Upper lobe of right lung (tissue), 1 donor: ENCODE results near the gene CUX1. TPM values are rescaled to one million over a fixed set of nuclear protein-coding genes. Genes with fewer than 3 reads are reported as not detected.

Experiments used
- ATAC-seq: fragments of 200-7000 bp; cut with Tn5 transposase; one replicate; pipeline ENCODE4 v1.9.1; 2020; ENCODE audit warnings: mild to moderate bottlenecking, moderate library complexity
- DNase-seq: peaks from one replicate; pipeline ENCODE4 v3.0.0-alpha.2; 2020
- H3K27ac ChIP-seq: fragments of 200-600 bp; one replicate; pipeline ENCODE4 v1.8.0; 2022
- H3K27me3 ChIP-seq: fragments of 200-600 bp; one replicate; pipeline ENCODE4 v1.8.0; 2022; ENCODE audit warnings: mild to moderate bottlenecking
- H3K36me3 ChIP-seq: fragments of 200-600 bp; one replicate; pipeline ENCODE4 v1.8.0; 2022
- H3K4me1 ChIP-seq: fragments of 200-600 bp; one replicate; pipeline ENCODE4 v1.8.0; 2022
- H3K4me3 ChIP-seq: fragments of 200-600 bp; one replicate; pipeline ENCODE4 v1.8.0; 2022; ENCODE audit warnings: mild to moderate bottlenecking
- H3K9me3 ChIP-seq: fragments of 200-600 bp; one replicate; pipeline ENCODE4 v1.8.0; 2022
- CTCF ChIP-seq: fragments of 200-600 bp; IDR thresholded peaks from one replicate; pipeline ENCODE4 v1.8.0; 2022; ENCODE audit warnings: antibody characterized with exemption
- intact Hi-C: fragments of 100-400 bp; cut with DNase I; formaldehyde crosslinking; loops from one replicate; pipeline ENCODE4 v1.11.0; 2022
- total RNA-seq: library from RNA; stranded (reverse); fragmentation: NEBNext Ultra II Directional; extraction: Animal tissue kit (Norgen Biotek cat#: 25700); gene quantifications from one replicate; pipeline ENCODE4 v1.2.1, GENCODE V29; 2021
- donor health status: DM: no; HTN: yes; CAD: no; lungs with severe emphysema.

The CUX1 gene
- total RNA-seq, 1 donor from 2014 or later, result 132 TPM

GRCh38 chr7:101804967-101805366 lies 12.5 kb upstream of the CUX1 start:
- intact Hi-C loops, result no loop called here
- peaks cover 5% of the 10 kb centered on the region for H3K4me1 ChIP-seq
- peaks cover 22% of the 10 kb centered on the region for H3K27me3 ChIP-seq
- peak; percentile 33 for TF ChIP-seq CTCF
- ATAC-seq, result peak; percentile 73
- no peaks in the 10 kb centered on the region for H3K36me3 ChIP-seq
- H3K4me3 ChIP-seq, result no peak overlapping the region
- no peak for DNase-seq
- H3K9me3 ChIP-seq, result no peaks in the 10 kb centered on the region
- no peak overlapping the region for H3K27ac ChIP-seq

- H3K27ac ChIP-seq, result no peak overlapping the region
- no peak for ATAC-seq
- no peak overlapping the region for H3K4me3 ChIP-seq
- H3K9me3 ChIP-seq, result no peaks in the 10 kb centered on the region
- no peaks in the 10 kb centered on the region for H3K36me3 ChIP-seq
- H3K4me1 ChIP-seq, result peaks cover 12% of the 10 kb centered on the region
- no peaks in the 10 kb centered on the region for H3K27me3 ChIP-seq
- intact Hi-C loops, result loop anchor here (10.0 kb wide), 1 partner anchor 128 kb away; no protein-coding TSS in a partner anchor
- no peak for DNase-seq
- no peak for TF ChIP-seq CTCF
Measured at GRCh38 chr7:101812595-101812994, 4.8 kb upstream of the CUX1 start.

- H3K9me3 ChIP-seq, result no peaks in the 10 kb centered on the region
- intact Hi-C loops, result loop anchor here (10.0 kb wide), 1 partner anchor 129 kb away; no protein-coding TSS in a partner anchor
- DNase-seq, result no peak
Measured at GRCh38 chr7:101813402-101814019, 3.9 kb upstream of the CUX1 start.

GRCh38 chr7:101814081-101814990 lies 3.1 kb upstream of the CUX1 start:
- TF ChIP-seq CTCF, result peak; percentile 47
- intact Hi-C loops, result loop anchor here (10.0 kb wide), 1 partner anchor 130 kb away; no protein-coding TSS in a partner anchor
- Histone ChIP-seq H3K4me1 (peaks cover 23% of the 10 kb centered on the region), H3K4me3 (peak overlapping the region; percentile 82), H3K27me3 (no peaks in the 10 kb centered on the region), H3K36me3 (no peaks in the 10 kb centered on the region), H3K27ac (peak overlapping the region; percentile 59), H3K9me3 (no peaks in the 10 kb centered on the region)
- DNase-seq, result peak; percentile 87
- ATAC-seq, result peak; percentile 87

More at GRCh38 chr7:101813402-101814019, 3.9 kb upstream of the CUX1 start:
- H3K4me1 ChIP-seq, result peaks cover 20% of the 10 kb centered on the region
- no peak overlapping the region for H3K27ac ChIP-seq
- no peaks in the 10 kb centered on the region for H3K36me3 ChIP-seq
- no peak for TF ChIP-seq CTCF
- H3K4me3 ChIP-seq, result peak overlapping the region; percentile 82
- ATAC-seq, result no peak
- H3K27me3 ChIP-seq, result no peaks in the 10 kb centered on the region

- H3K4me1 ChIP-seq, result peaks cover 25% of the 10 kb centered on the region
- peak; percentile 84 for DNase-seq
- ATAC-seq, result peak; percentile 68
- peak; percentile 45 for TF ChIP-seq CTCF
- intact Hi-C loops, result loop anchor here (10.0 kb wide), 1 partner anchor 130 kb away; no protein-coding TSS in a partner anchor
- H3K36me3 ChIP-seq, result no peaks in the 10 kb centered on the region
- H3K4me3 ChIP-seq, result peak overlapping the region; percentile 82
- H3K9me3 ChIP-seq, result no peaks in the 10 kb centered on the region
- peak overlapping the region; percentile 59 for H3K27ac ChIP-seq
- H3K27me3 ChIP-seq, result no peaks in the 10 kb centered on the region
Measured at GRCh38 chr7:101814991-101815825, 2.2 kb upstream of the CUX1 start.
